OCI-LY1 (cell line): ENCODE results near the gene SELENOI.

Experiments used
- H2AFZ ChIP-seq: fragments of 200-600 bp; sonication (generic), shearing (Covaris generic); 2 replicates; pipeline ENCODE4 v1.6.0; 2014; ENCODE audit warnings: antibody characterized with exemption, mild to moderate bottlenecking, low read length
- H3F3A ChIP-seq: fragments of 200-600 bp; sonication (generic), shearing (Covaris generic); 2 replicates; pipeline ENCODE4 v1.6.0; 2014; ENCODE audit warnings: mild to moderate bottlenecking, antibody characterized with exemption, low read length, moderate library complexity; ENCODE audit not compliant: insufficient read depth
- H3K27ac ChIP-seq: fragments of 200-600 bp; sonication (generic); 2 replicates; pipeline ENCODE4 v1.5.1; 2014; ENCODE audit warnings: low read length, mixed run types, mild to moderate bottlenecking, low read depth; ENCODE audit not compliant: poor library complexity, severe bottlenecking
- H3K27me3 ChIP-seq: fragments of 200-600 bp; sonication (generic); 2 replicates; pipeline ENCODE4 v1.6.0; 2014; ENCODE audit warnings: antibody characterized with exemption, mild to moderate bottlenecking, low read length, moderate library complexity; ENCODE audit not compliant: insufficient read depth
- H3K36me3 ChIP-seq: fragments of 200-600 bp; sonication (generic); 2 replicates; pipeline ENCODE4 v1.6.1; 2014; ENCODE audit warnings: mild to moderate bottlenecking, antibody characterized with exemption, low read length, moderate library complexity, mixed read lengths; ENCODE audit not compliant: insufficient read depth
- H3K4me1 ChIP-seq: fragments of 200-600 bp; sonication (generic); 2 replicates; pipeline ENCODE4 v1.5.1; 2014; ENCODE audit warnings: mild to moderate bottlenecking, low read length, moderate library complexity; ENCODE audit not compliant: insufficient read depth, severe bottlenecking
- H3K4me2 ChIP-seq: fragments of 200-600 bp; sonication (generic), shearing (Covaris generic); 2 replicates; pipeline ENCODE4 v1.6.1; 2014; ENCODE audit warnings: low read length
- H3K4me3 ChIP-seq: fragments of 200-600 bp; sonication (generic); 2 replicates; pipeline ENCODE4 v1.5.1; 2014; ENCODE audit warnings: low read length, low read depth, mild to moderate bottlenecking, mixed read lengths; ENCODE audit not compliant: poor library complexity, severe bottlenecking
- H3K79me2 ChIP-seq: fragments of 200-600 bp; shearing (Covaris generic); 2 replicates; pipeline ENCODE4 v1.6.1; 2016; ENCODE audit warnings: mixed run types, low read length, mixed read lengths; ENCODE audit not compliant: insufficient read depth
- H3K9ac ChIP-seq: fragments of 200-600 bp; sonication (generic), shearing (Covaris generic); 2 replicates; pipeline ENCODE4 v1.6.1; 2014; ENCODE audit warnings: mild to moderate bottlenecking, low read length, mixed read lengths
- H3K9me2 ChIP-seq: fragments of 200-600 bp; sonication (generic), shearing (Covaris generic); 2 replicates; pipeline ENCODE4 v1.6.1; 2014; ENCODE audit warnings: low read depth, mild to moderate bottlenecking, low read length, mixed read lengths
- H3K9me3 ChIP-seq: fragments of 200-600 bp; shearing (Covaris generic); 2 replicates; pipeline ENCODE4 v1.6.1; 2014; ENCODE audit warnings: low read length, mixed read lengths
- H4K20me1 ChIP-seq: fragments of 200-600 bp; sonication (generic), shearing (Covaris generic); 2 replicates; pipeline ENCODE4 v1.6.0; 2016; ENCODE audit warnings: mild to moderate bottlenecking, low read length; ENCODE audit not compliant: insufficient read depth
- EZH2 ChIP-seq: fragments of 200-600 bp; sonication (generic), shearing (Covaris generic); IDR thresholded peaks from 2 replicates; pipeline ENCODE4 v1.8.0; 2017; ENCODE audit warnings: borderline replicate concordance, mixed run types, mild to moderate bottlenecking, antibody characterized with exemption, low read length, moderate library complexity, mixed read lengths
- TF ChIP-seq, protein P1 (sequence below): fragments of 200-600 bp; sonication (generic), shearing (Covaris generic); IDR thresholded peaks from 2 replicates; pipeline ENCODE4 v1.5.1; 2017; ENCODE audit warnings: mild to moderate bottlenecking, antibody characterized with exemption, low read length, moderate library complexity, mixed read lengths

Gene SELENOI

DNA sequence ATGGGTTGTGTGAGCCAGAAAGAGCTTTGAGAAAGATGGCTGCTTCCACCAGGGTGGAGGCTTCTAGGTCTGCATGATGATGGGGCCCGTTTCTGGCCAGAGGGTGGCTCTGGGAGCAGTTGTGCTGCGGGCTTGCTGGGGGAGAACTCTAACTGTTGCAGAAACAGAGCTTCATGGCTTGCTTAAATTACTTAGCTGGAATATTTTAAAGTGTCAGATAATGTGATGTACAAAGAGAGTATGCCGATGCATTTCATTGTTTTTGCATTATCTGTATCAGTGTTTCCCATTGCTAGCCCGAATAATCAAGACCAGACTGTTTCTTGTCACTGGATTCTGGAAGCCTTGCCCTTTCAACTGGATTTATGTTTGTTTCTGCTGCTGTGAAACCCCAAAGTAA, 49.5 kb downstream of the SELENOI start:
- no peak overlapping the region for H2AFZ ChIP-seq
- H3K27me3 ChIP-seq, result no peaks in the 10 kb centered on the region
- H3K36me3 ChIP-seq, result peaks cover 9% of the 10 kb centered on the region; the same call in 1 of the 2 replicates
- TF ChIP-seq, protein P1, sequence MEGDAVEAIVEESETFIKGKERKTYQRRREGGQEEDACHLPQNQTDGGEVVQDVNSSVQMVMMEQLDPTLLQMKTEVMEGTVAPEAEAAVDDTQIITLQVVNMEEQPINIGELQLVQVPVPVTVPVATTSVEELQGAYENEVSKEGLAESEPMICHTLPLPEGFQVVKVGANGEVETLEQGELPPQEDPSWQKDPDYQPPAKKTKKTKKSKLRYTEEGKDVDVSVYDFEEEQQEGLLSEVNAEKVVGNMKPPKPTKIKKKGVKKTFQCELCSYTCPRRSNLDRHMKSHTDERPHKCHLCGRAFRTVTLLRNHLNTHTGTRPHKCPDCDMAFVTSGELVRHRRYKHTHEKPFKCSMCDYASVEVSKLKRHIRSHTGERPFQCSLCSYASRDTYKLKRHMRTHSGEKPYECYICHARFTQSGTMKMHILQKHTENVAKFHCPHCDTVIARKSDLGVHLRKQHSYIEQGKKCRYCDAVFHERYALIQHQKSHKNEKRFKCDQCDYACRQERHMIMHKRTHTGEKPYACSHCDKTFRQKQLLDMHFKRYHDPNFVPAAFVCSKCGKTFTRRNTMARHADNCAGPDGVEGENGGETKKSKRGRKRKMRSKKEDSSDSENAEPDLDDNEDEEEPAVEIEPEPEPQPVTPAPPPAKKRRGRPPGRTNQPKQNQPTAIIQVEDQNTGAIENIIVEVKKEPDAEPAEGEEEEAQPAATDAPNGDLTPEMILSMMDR, result no peak
- TF ChIP-seq EZH2, result no peak
- no peak overlapping the region for H3K9ac ChIP-seq
- H4K20me1 ChIP-seq, result no peaks in the 10 kb centered on the region
- H3K4me2 ChIP-seq, result no peak overlapping the region
- H3F3A ChIP-seq, result no peaks in the 10 kb centered on the region
- no peaks in the 10 kb centered on the region for H3K9me2 ChIP-seq
- no peaks in the 10 kb centered on the region for H3K79me2 ChIP-seq
- H3K27ac ChIP-seq, result no peak overlapping the region
- no peak overlapping the region for H3K4me3 ChIP-seq
- no peaks in the 10 kb centered on the region for H3K4me1 ChIP-seq
- no peaks in the 10 kb centered on the region for H3K9me3 ChIP-seq

DNA sequence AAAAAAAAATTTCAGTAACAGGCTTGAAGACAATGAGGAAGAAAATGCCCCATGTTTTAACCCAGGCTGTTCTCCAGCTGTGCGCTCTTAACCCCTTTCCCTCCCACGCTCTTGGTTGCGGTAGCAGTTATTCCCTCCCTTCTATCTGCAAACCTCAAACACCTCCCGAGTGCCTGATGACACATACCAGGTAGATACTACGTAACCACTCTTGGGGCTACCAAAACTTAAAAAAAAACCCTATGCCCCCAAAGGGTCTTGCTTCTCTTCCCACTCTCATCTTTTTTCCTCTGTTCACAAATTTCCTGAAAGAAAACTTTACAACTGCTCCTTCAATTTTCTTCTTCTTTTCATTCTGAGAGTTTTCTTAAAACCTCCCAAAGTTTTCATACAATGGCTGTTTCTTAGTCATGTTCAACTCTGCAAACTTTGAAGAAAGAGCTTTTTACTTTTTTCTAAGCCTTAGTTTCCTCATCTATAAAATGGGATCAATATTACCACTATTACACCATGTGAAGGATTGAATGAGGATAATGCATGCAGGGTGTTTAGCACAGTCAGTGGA, 50.9 kb downstream of the SELENOI start:
- no peaks in the 10 kb centered on the region for H3F3A ChIP-seq
- H3K27me3 ChIP-seq, result no peaks in the 10 kb centered on the region
- no peaks in the 10 kb centered on the region for H3K79me2 ChIP-seq
- no peaks in the 10 kb centered on the region for H3K4me1 ChIP-seq
- H3K9me2 ChIP-seq, result no peaks in the 10 kb centered on the region
- TF ChIP-seq EZH2, result no peak
- TF ChIP-seq, protein P1, result no peak
- no peaks in the 10 kb centered on the region for H4K20me1 ChIP-seq
- H3K4me3 ChIP-seq, result no peak overlapping the region
- no peaks in the 10 kb centered on the region for H3K9me3 ChIP-seq
- no peak overlapping the region for H3K27ac ChIP-seq
- no peak overlapping the region for H3K9ac ChIP-seq
- no peak overlapping the region for H2AFZ ChIP-seq
- H3K4me2 ChIP-seq, result no peak overlapping the region
- peaks cover 3% of the 10 kb centered on the region; the same call in 1 of the 2 replicates for H3K36me3 ChIP-seq

DNA sequence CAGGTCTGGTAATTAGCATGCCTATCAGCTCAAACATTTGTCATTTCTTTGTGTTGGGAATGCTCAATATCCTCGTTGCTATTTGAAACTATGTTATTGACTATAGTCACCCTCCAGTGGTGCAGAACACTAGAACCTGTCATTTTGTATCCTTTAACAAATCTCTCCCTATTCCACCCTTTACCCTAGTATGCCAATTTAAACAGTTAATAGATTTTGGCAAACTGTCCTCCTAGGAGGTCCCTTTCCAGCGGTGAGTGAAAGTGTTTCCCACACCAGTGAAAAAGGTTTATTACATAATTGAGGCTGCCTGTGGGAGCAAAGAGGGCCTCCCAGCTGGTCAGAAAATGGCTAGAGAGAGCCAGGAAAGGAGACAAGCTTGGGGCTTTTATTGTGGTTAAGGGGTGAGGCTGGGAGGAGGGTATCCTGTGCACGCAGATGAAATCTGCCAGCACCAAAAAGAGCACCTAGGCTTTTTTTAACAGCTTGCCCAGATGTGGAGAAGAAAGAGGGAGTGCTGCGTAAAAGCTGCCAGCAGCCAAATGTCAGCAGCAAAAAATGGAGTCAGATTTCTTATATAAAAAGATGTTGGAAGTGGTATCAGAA, 53.9 kb downstream of the SELENOI start:
- H4K20me1 ChIP-seq, result no peaks in the 10 kb centered on the region
- H3K79me2 ChIP-seq, result no peaks in the 10 kb centered on the region
- no peaks in the 10 kb centered on the region for H3K9me2 ChIP-seq
- H3K9ac ChIP-seq, result no peak overlapping the region
- no peaks in the 10 kb centered on the region for H3K4me1 ChIP-seq
- TF ChIP-seq EZH2, result no peak
- TF ChIP-seq, protein P1, result no peak
- no peak overlapping the region for H3K4me2 ChIP-seq
- H3K9me3 ChIP-seq, result no peaks in the 10 kb centered on the region
- 0 out of 2 replicates have a peak, but pooled peaks cover 3% of the 10 kb centered on the region for H3K36me3 ChIP-seq
- no peaks in the 10 kb centered on the region for H3F3A ChIP-seq
- H3K27me3 ChIP-seq, result no peaks in the 10 kb centered on the region
- H3K27ac ChIP-seq, result no peak overlapping the region
- no peak overlapping the region for H2AFZ ChIP-seq
- no peak overlapping the region for H3K4me3 ChIP-seq
